ENCODE data around the gene GREM1. TPM values are rescaled to one million over a fixed set of nuclear protein-coding genes. Genes with fewer than 3 reads are reported as not detected.

Gene GREM1
- total and polyA plus RNA-seq, 2 donors = 0.14 to 0.34 TPM

- no peak for DNase-seq (ENCODE audit: low read depth in 6 of 9, low spot score in 9 of 9)
These were observed 47.4 kb downstream of the GREM1 start for GRCh38 chr15:32765236-32765635.

GRCh38 chr15:32766101-32766500 is 48.3 kb downstream of the GREM1 start:
- 83% methylated on average over 3 of the region's 3 CpGs for WGBS
- DNase-seq (ENCODE audit: low read depth in 6 of 9, low spot score in 9 of 9) = no peak
- Histone ChIP-seq H3K27me3 (ENCODE audit: control insufficient read depth in 2 of 2, insufficient read depth in 1 of 2, low read length in 1 of 2) (no peaks in the 10 kb centered on the region), H3K36me3 (ENCODE audit: control insufficient read depth in 2 of 2, insufficient read depth in 2 of 2, low read length in 1 of 2) (no peaks in the 10 kb centered on the region), H3K4me1 (ENCODE audit: control insufficient read depth in 2 of 2, insufficient read depth in 2 of 2, low read length in 2 of 2) (no peaks in the 10 kb centered on the region), H3K9me3 (ENCODE audit: control insufficient read depth in 2 of 2, insufficient read depth in 1 of 2, low read length in 1 of 2) (no peaks in the 10 kb centered on the region), H3K4me3 (ENCODE audit: low read length in 2 of 2) (no peak overlapping the region), H3K27ac (ENCODE audit: low read depth in 1 of 2, low read length in 1 of 2) (no peak overlapping the region)

More at GRCh38 chr15:32765236-32765635, 47.4 kb downstream of the GREM1 start:
- Histone ChIP-seq H3K9me3 (ENCODE audit: control insufficient read depth in 2 of 2, insufficient read depth in 1 of 2, low read length in 1 of 2) (no peaks in the 10 kb centered on the region), H3K27me3 (ENCODE audit: control insufficient read depth in 2 of 2, insufficient read depth in 1 of 2, low read length in 1 of 2) (no peaks in the 10 kb centered on the region), H3K36me3 (ENCODE audit: control insufficient read depth in 2 of 2, insufficient read depth in 2 of 2, low read length in 1 of 2) (no peaks in the 10 kb centered on the region), H3K4me3 (ENCODE audit: low read length in 2 of 2) (no peak overlapping the region), H3K27ac (ENCODE audit: low read depth in 1 of 2, low read length in 1 of 2) (no peak overlapping the region), H3K4me1 (ENCODE audit: control insufficient read depth in 2 of 2, insufficient read depth in 2 of 2, low read length in 2 of 2) (no peaks in the 10 kb centered on the region)
- WGBS = 68% methylated on average over 4 of the region's 4 CpGs

DNA sequence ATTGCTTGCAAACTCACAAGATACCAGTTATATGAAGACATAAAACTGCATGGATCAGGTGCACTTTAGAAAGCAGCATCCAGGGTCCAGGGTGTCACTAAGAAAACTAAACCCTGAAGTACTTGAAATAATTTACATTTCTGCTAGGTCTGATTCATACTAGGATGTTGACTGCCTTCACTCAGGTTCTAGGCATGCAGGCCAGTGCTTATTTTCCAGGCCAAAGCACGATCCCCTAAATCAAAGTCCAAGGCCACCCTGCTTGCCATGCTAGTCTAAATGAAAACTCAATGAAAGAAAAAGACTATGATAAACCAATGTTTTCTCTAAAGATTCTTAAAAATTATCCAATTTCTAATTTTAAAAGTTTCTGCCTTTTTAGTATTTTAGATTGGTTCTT is 49.4 kb downstream of the GREM1 start:
- no peaks in the 10 kb centered on the region for H3K27me3 ChIP-seq (ENCODE audit: control insufficient read depth in 2 of 2, insufficient read depth in 1 of 2, low read length in 1 of 2)
- DNase-seq (ENCODE audit: low read depth in 6 of 9, low spot score in 9 of 9) = no peak
- no peak overlapping the region for H3K4me3 ChIP-seq (ENCODE audit: low read length in 2 of 2)
- H3K9me3 ChIP-seq (ENCODE audit: control insufficient read depth in 2 of 2, insufficient read depth in 1 of 2, low read length in 1 of 2) = no peaks in the 10 kb centered on the region
- no peaks in the 10 kb centered on the region for H3K36me3 ChIP-seq (ENCODE audit: control insufficient read depth in 2 of 2, insufficient read depth in 2 of 2, low read length in 1 of 2)
- no peak overlapping the region for H3K27ac ChIP-seq (ENCODE audit: low read depth in 1 of 2, low read length in 1 of 2)
- 97% methylated on average over 1 of the region's 1 CpG for WGBS
- H3K4me1 ChIP-seq (ENCODE audit: control insufficient read depth in 2 of 2, insufficient read depth in 2 of 2, low read length in 2 of 2) = no peaks in the 10 kb centered on the region

- H3K36me3 ChIP-seq (ENCODE audit: control insufficient read depth in 2 of 2, insufficient read depth in 2 of 2, low read length in 1 of 2) = peaks cover 0 to 3% of the 10 kb centered on the region in 2 donors
- 82% methylated on average over 4 of the region's 4 CpGs for WGBS
These were observed 56.2 kb downstream of the GREM1 start for GRCh38 chr15:32774022-32774421.

GRCh38 chr15:32775103-32775502 is 57.3 kb downstream of the GREM1 start:
- Histone ChIP-seq H3K4me1 (ENCODE audit: control insufficient read depth in 2 of 2, insufficient read depth in 2 of 2, low read length in 2 of 2) (no peaks in the 10 kb centered on the region), H3K36me3 (ENCODE audit: control insufficient read depth in 2 of 2, insufficient read depth in 2 of 2, low read length in 1 of 2) (peaks cover 0 to 3% of the 10 kb centered on the region in 2 donors), H3K27me3 (ENCODE audit: control insufficient read depth in 2 of 2, insufficient read depth in 1 of 2, low read length in 1 of 2) (no peaks in the 10 kb centered on the region), H3K9me3 (ENCODE audit: control insufficient read depth in 2 of 2, insufficient read depth in 1 of 2, low read length in 1 of 2) (no peaks in the 10 kb centered on the region), H3K4me3 (ENCODE audit: low read length in 2 of 2) (no peak overlapping the region), H3K27ac (ENCODE audit: low read depth in 1 of 2, low read length in 1 of 2) (no peak overlapping the region)
- WGBS = 92% methylated on average over 3 of the region's 3 CpGs
- no peak for DNase-seq (ENCODE audit: low read depth in 6 of 9, low spot score in 9 of 9)

More at GRCh38 chr15:32774022-32774421, 56.2 kb downstream of the GREM1 start:
- Histone ChIP-seq H3K4me3 (ENCODE audit: low read length in 2 of 2) (no peak overlapping the region), H3K4me1 (ENCODE audit: control insufficient read depth in 2 of 2, insufficient read depth in 2 of 2, low read length in 2 of 2) (no peaks in the 10 kb centered on the region), H3K27ac (ENCODE audit: low read depth in 1 of 2, low read length in 1 of 2) (no peak overlapping the region), H3K27me3 (ENCODE audit: control insufficient read depth in 2 of 2, insufficient read depth in 1 of 2, low read length in 1 of 2) (no peaks in the 10 kb centered on the region), H3K9me3 (ENCODE audit: control insufficient read depth in 2 of 2, insufficient read depth in 1 of 2, low read length in 1 of 2) (no peaks in the 10 kb centered on the region)
- no peak for DNase-seq (ENCODE audit: low read depth in 6 of 9, low spot score in 9 of 9)

DNA sequence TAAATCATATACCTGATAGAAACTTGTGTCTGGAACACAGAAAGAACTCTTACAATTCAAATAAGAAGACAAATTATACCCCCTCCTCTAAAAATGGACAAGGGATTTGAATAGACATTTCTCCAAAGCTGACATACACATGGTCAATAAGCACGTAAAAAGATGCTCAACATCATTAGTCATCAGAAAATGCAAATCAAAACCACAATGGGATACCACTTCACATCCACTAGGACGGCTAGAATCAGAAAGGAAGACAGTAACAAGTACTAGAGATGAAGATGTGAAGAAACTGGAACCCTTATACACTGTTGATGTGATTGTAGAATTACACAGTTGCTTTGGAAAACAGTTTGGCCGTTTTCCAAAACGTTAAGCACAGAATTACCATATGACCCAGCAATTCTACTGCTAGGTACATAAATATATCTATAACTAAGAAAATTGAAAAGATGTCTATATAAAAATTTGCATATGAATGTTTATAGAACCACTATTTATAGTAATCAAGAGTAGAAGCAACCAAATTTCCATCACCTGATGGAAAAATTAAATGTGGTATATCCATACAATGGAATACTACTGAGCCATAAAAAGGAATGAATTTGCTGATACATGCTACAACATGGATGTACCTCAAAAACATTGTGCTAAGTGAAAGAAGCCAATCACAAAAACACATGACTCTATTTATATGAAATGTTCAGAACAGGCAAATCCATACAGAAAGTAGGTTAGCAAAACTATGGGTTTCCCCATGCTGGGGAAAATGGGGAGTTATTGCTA is 60.8 kb downstream of the GREM1 start:
- H3K27me3 ChIP-seq (ENCODE audit: control insufficient read depth in 2 of 2, insufficient read depth in 1 of 2, low read length in 1 of 2) = no peaks in the 10 kb centered on the region
- no peaks in the 10 kb centered on the region for H3K9me3 ChIP-seq (ENCODE audit: control insufficient read depth in 2 of 2, insufficient read depth in 1 of 2, low read length in 1 of 2)
- WGBS = 98% methylated on average over 4 of the region's 4 CpGs
- no peak overlapping the region for H3K4me3 ChIP-seq (ENCODE audit: low read length in 2 of 2)
- H3K4me1 ChIP-seq (ENCODE audit: control insufficient read depth in 2 of 2, insufficient read depth in 2 of 2, low read length in 2 of 2) = no peaks in the 10 kb centered on the region
- no peak overlapping the region for H3K27ac ChIP-seq (ENCODE audit: low read depth in 1 of 2, low read length in 1 of 2)
- no peak for DNase-seq (ENCODE audit: low read depth in 6 of 9, low spot score in 9 of 9)
- no peaks in the 10 kb centered on the region for H3K36me3 ChIP-seq (ENCODE audit: control insufficient read depth in 2 of 2, insufficient read depth in 2 of 2, low read length in 1 of 2)

- Histone ChIP-seq H3K4me1 (ENCODE audit: control insufficient read depth in 2 of 2, insufficient read depth in 2 of 2, low read length in 2 of 2) (no peaks in the 10 kb centered on the region), H3K27me3 (ENCODE audit: control insufficient read depth in 2 of 2, insufficient read depth in 1 of 2, low read length in 1 of 2) (no peaks in the 10 kb centered on the region), H3K4me3 (ENCODE audit: low read length in 2 of 2) (no peak overlapping the region), H3K9me3 (ENCODE audit: control insufficient read depth in 2 of 2, insufficient read depth in 1 of 2, low read length in 1 of 2) (no peaks in the 10 kb centered on the region), H3K36me3 (ENCODE audit: control insufficient read depth in 2 of 2, insufficient read depth in 2 of 2, low read length in 1 of 2) (no peaks in the 10 kb centered on the region), H3K27ac (ENCODE audit: low read depth in 1 of 2, low read length in 1 of 2) (no peak overlapping the region)
- no peak for DNase-seq (ENCODE audit: low read depth in 6 of 9, low spot score in 9 of 9)
- 93% methylated on average over 3 of the region's 3 CpGs for WGBS
These were observed 64.0 kb downstream of the GREM1 start for GRCh38 chr15:32781781-32782180.

DNA sequence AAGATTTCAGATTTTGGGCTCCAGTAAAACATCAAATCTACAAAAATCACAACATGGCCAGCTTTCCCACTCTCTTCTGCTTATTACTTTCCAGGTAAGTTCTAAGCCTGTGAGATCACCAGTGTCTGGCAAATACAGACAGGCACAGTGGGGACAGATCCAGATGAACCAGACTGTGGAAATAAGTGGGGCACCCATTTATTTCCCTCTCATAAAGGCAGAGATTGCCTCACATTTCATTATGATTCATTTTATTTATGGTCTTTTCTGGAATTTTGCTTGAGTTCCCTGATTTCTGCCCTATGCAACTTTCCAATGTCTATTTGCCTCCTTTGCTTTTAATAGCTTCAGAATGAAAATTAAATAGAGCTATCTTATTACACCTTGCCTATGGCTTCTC is 66.8 kb downstream of the GREM1 start:
- DNase-seq (ENCODE audit: low read depth in 6 of 9, low spot score in 9 of 9) = no peak
- no peaks in the 10 kb centered on the region for H3K27me3 ChIP-seq (ENCODE audit: control insufficient read depth in 2 of 2, insufficient read depth in 1 of 2, low read length in 1 of 2)
- no peaks in the 10 kb centered on the region for H3K4me1 ChIP-seq (ENCODE audit: control insufficient read depth in 2 of 2, insufficient read depth in 2 of 2, low read length in 2 of 2)
- no peaks in the 10 kb centered on the region for H3K36me3 ChIP-seq (ENCODE audit: control insufficient read depth in 2 of 2, insufficient read depth in 2 of 2, low read length in 1 of 2)
- no peaks in the 10 kb centered on the region for H3K9me3 ChIP-seq (ENCODE audit: control insufficient read depth in 2 of 2, insufficient read depth in 1 of 2, low read length in 1 of 2)
- no peak overlapping the region for H3K27ac ChIP-seq (ENCODE audit: low read depth in 1 of 2, low read length in 1 of 2)
- no peak overlapping the region for H3K4me3 ChIP-seq (ENCODE audit: low read length in 2 of 2)

DNA sequence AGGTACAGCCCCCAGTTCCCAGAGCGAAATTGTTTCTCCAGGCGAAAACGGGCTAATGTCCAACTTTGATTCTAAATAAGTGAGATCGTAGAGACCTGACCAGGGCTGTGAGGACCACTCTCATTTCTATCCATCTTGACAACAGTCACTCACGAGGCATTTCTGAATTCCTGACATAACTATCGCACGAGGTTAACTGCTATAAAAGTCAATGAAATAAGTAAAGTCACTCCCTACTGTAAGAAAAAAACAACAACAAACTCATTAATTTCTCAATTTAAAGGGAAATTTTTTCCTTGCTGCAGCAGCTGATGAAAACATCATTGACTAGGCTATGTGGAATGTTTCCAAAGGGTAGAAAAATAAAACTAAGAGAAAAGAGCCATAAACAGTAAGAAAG is 69.1 kb downstream of the GREM1 start:
- no peaks in the 10 kb centered on the region for H3K36me3 ChIP-seq (ENCODE audit: control insufficient read depth in 2 of 2, insufficient read depth in 2 of 2, low read length in 1 of 2)
- no peaks in the 10 kb centered on the region for H3K27me3 ChIP-seq (ENCODE audit: control insufficient read depth in 2 of 2, insufficient read depth in 1 of 2, low read length in 1 of 2)
- no peak for DNase-seq (ENCODE audit: low read depth in 6 of 9, low spot score in 9 of 9)
- no peaks in the 10 kb centered on the region for H3K9me3 ChIP-seq (ENCODE audit: control insufficient read depth in 2 of 2, insufficient read depth in 1 of 2, low read length in 1 of 2)
- no peak overlapping the region for H3K4me3 ChIP-seq (ENCODE audit: low read length in 2 of 2)
- H3K4me1 ChIP-seq (ENCODE audit: control insufficient read depth in 2 of 2, insufficient read depth in 2 of 2, low read length in 2 of 2) = no peaks in the 10 kb centered on the region
- 98% methylated on average over 7 of the region's 7 CpGs for WGBS
- H3K27ac ChIP-seq (ENCODE audit: low read depth in 1 of 2, low read length in 1 of 2) = no peak overlapping the region

Measured in thymus (tissue), 11 donors.